MCF 10A (cell line): Measurements from ENCODE around the gene HEXB. TPM values are rescaled to one million over a fixed set of nuclear protein-coding genes. Genes with fewer than 3 reads are reported as not detected.

Experiments used
- BruUV-seq: library from RNA; stranded (reverse); fragments of 400-500 nt; replicated peaks from 2 replicates; lab custom pipeline; 2021; lab: Mats Ljungman, UMichigan
- CTCF ChIA-PET: fragments of 300-600 bp; sonication (Branson Sonifier 250); formaldehyde crosslinking; extraction: SDS; loops from one replicate; lab custom pipeline; 2021; ENCODE audit warnings: antibody characterized with exemption, inconsistent platforms; lab: Yijun Ruan, JAX
- POLR2A ChIA-PET: fragments of 300-600, 350-650 bp; sonication (Branson Sonifier 250); formaldehyde crosslinking; extraction: SDS; loops from one replicate; lab custom pipeline; 2020; ENCODE audit warnings: antibody characterized with exemption, inconsistent platforms; lab: Yijun Ruan, JAX
- DNase-seq: peaks from one replicate; pipeline ENCODE4 v3.0.0-alpha.2; 2018; ENCODE audit not compliant: unreplicated experiment
- H3K27ac Mint-ChIP-seq: one replicate; pipeline ENCODE4 v1.8.0; 2022; ENCODE audit warnings: mild to moderate bottlenecking, low read depth, mixed read lengths; ENCODE audit not compliant: unreplicated experiment
- H3K27me3 Mint-ChIP-seq: one replicate; pipeline ENCODE4 v1.8.0; 2022; ENCODE audit warnings: mixed read lengths; ENCODE audit not compliant: insufficient read depth, unreplicated experiment
- H3K36me3 Mint-ChIP-seq: one replicate; pipeline ENCODE4 v1.8.0; 2022; ENCODE audit warnings: mild to moderate bottlenecking, moderate library complexity, mixed read lengths; ENCODE audit not compliant: insufficient read depth, unreplicated experiment
- H3K4me1 Mint-ChIP-seq: one replicate; pipeline ENCODE4 v1.8.0; 2022; ENCODE audit warnings: mixed read lengths; ENCODE audit not compliant: insufficient read depth, unreplicated experiment
- H3K4me3 Mint-ChIP-seq: one replicate; pipeline ENCODE4 v1.8.0; 2022; ENCODE audit warnings: mild to moderate bottlenecking, moderate library complexity, mixed read lengths; ENCODE audit not compliant: unreplicated experiment
- H3K9me3 Mint-ChIP-seq: one replicate; pipeline ENCODE4 v1.8.0; 2022; ENCODE audit warnings: mixed read lengths; ENCODE audit not compliant: unreplicated experiment
- CTCF ChIP-seq: fragments of 200-600 bp; IDR thresholded peaks from one replicate; pipeline ENCODE4 v1.8.0; 2022; ENCODE audit warnings: antibody characterized with exemption, mild to moderate bottlenecking; ENCODE audit not compliant: unreplicated experiment
- intact Hi-C: fragments of 100-400 bp; cut with micrococcal nuclease; formaldehyde crosslinking; loops from 2 replicates; pipeline ENCODE4 v1.14.1; 2022
- total RNA-seq: library from RNA; stranded (reverse); gene quantifications from 2 replicates; pipeline ENCODE4 v1.2.3, GENCODE V29; 2022

The HEXB gene
- total RNA-seq, 1 experiment from 2014 or later: 82.8 TPM

DNA sequence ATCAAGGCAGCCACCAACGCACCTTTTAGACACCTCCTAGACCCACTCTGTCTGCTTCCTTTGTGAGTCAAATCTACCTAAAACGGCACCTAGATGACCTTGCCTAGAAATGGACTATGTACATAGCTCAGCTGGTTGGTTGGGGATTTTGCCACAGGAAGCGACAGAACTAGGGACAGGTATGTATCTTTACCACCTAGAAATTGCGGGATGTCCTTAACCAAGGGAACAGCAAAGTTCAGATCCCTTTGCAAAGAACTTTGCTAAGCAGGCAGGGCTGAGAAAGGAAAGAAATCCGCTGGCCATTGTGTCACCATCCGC, 42.5 kb upstream of the HEXB start:
- POLR2A ChIA-PET: interaction anchor here (0.7 to 5.2 kb wide), 13 partner anchors 9 to 829 kb away, joined by 3 to 55 read pairs (median 7); no protein-coding TSS in a partner anchor
- BruUV-seq: no TSS peak

GRCh38 chr5:74643111-74643562, 41.9 kb upstream of the HEXB start:
- no peaks in the 10 kb centered on the region for H3K36me3 Mint-ChIP-seq
- H3K4me1 Mint-ChIP-seq: peaks cover 47% of the 10 kb centered on the region
- POLR2A ChIA-PET: interaction anchor here (0.7 to 5.2 kb wide), 17 partner anchors 8 to 829 kb away, joined by 3 to 55 read pairs (median 6); no protein-coding TSS in a partner anchor
- no peaks in the 10 kb centered on the region for H3K9me3 Mint-ChIP-seq
- H3K27me3 Mint-ChIP-seq: no peaks in the 10 kb centered on the region
- no TSS peak for BruUV-seq
- intact Hi-C loops: loop anchor here (1.0 to 10.0 kb wide), 2 partner anchors 518 to 705 kb away; no protein-coding TSS in a partner anchor
- no peak overlapping the region for H3K4me3 Mint-ChIP-seq
- CTCF ChIA-PET: interaction anchor here (0.6 to 11.0 kb wide), 29 partner anchors 10 to 744 kb away, joined by 3 to 102 read pairs (median 4); no protein-coding TSS in a partner anchor
- no peak for TF ChIP-seq CTCF
- peak; percentile 92 for DNase-seq
- peak overlapping the region; percentile 40 for H3K27ac Mint-ChIP-seq

More for the DNA sequence above, 42.5 kb upstream of the HEXB start:
- no peak for TF ChIP-seq CTCF
- CTCF ChIA-PET: interaction anchor here (0.6 to 11.0 kb wide), 32 partner anchors 9 to 740 kb away, joined by 3 to 102 read pairs (median 4); no protein-coding TSS in a partner anchor
- intact Hi-C loops: loop anchor here (1.0 to 10.0 kb wide), 5 partner anchors 247 to 740 kb away; no protein-coding TSS in a partner anchor
- H3K4me1 Mint-ChIP-seq: peaks cover 52% of the 10 kb centered on the region
- H3K27me3 Mint-ChIP-seq: no peaks in the 10 kb centered on the region
- H3K27ac Mint-ChIP-seq: peak overlapping the region; percentile 90
- H3K36me3 Mint-ChIP-seq: peaks cover 5% of the 10 kb centered on the region
- H3K9me3 Mint-ChIP-seq: no peaks in the 10 kb centered on the region
- H3K4me3 Mint-ChIP-seq: peak overlapping the region; percentile 87
- DNase-seq: peak; percentile 10

DNA sequence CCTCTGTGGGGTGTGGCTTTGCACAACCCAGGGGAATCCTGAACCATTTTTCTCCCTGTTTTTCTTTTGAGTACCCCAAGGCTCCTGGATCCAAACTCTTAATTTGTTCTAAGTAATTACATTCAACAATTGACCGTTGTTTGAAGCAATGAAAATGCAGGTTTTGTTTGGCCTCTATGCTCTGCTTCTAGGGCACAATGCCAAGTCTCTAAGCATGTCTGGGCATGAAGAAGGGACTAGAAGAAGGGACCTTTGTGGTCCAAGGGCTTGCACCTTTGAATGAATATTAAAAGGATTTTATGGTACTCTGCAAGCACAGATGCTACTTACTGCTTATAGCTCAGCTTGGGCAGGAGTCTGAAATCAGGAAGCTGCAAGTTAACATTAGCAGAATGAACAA, 37.9 kb upstream of the HEXB start:
- no peaks in the 10 kb centered on the region for H3K36me3 Mint-ChIP-seq
- H3K9me3 Mint-ChIP-seq: no peaks in the 10 kb centered on the region
- peaks cover 30% of the 10 kb centered on the region for H3K4me1 Mint-ChIP-seq
- H3K27ac Mint-ChIP-seq: peak overlapping the region; percentile 84
- no peak for TF ChIP-seq CTCF
- intact Hi-C loops: loop anchor here (10.0 kb wide), 1 partner anchor 522 kb away; no protein-coding TSS in a partner anchor
- peak; percentile 72 for DNase-seq
- ChIA-PET CTCF (interaction anchor here (0.6 to 11.0 kb wide), 9 partner anchors 9 to 1054 kb away, joined by 3 to 102 read pairs (median 4); no protein-coding TSS in a partner anchor), POLR2A (interaction anchor here (0.6 to 1.2 kb wide), 6 partner anchors 14 to 754 kb away, joined by 3 to 4 read pairs (median 3); no protein-coding TSS in a partner anchor)
- H3K4me3 Mint-ChIP-seq: no peak overlapping the region
- BruUV-seq: no TSS peak
- no peaks in the 10 kb centered on the region for H3K27me3 Mint-ChIP-seq

DNA sequence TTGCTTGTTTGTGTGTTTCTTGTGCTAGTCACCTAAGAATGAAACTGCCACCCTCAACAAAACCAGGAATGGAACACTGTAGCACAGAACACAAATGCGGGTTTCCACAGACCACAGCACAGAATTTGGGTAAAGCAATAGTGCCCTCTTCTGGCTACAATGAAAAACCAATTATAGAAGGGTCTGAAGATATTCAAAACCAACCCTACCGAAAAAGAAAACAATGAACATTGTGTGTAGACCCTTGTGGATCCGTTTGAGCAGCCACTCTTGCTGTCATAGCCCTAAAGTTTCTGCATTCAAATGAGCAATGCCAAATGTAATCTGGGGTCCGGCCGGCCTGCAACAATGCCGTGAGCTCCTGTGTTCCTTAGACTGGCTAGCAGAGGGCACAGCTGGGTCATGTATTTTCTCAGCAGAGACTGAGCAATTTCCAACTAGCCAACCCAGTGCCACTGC, 36.2 kb upstream of the HEXB start:
- DNase-seq: peak; percentile 71
- peaks cover 16% of the 10 kb centered on the region for H3K4me1 Mint-ChIP-seq
- POLR2A ChIA-PET: interaction anchor here (0.8 kb wide), 1 partner anchor 852 kb away, joined by 3 read pairs; no protein-coding TSS in a partner anchor
- H3K27me3 Mint-ChIP-seq: no peaks in the 10 kb centered on the region
- TF ChIP-seq CTCF: peak; percentile 68
- intact Hi-C loops: loop anchor here (1.0 to 10.0 kb wide), 6 partner anchors 524 to 1130 kb away; no protein-coding TSS in a partner anchor
- H3K4me3 Mint-ChIP-seq: no peak overlapping the region
- no peaks in the 10 kb centered on the region for H3K9me3 Mint-ChIP-seq
- no peak overlapping the region for H3K27ac Mint-ChIP-seq
- no TSS peak for BruUV-seq
- no peaks in the 10 kb centered on the region for H3K36me3 Mint-ChIP-seq
- CTCF ChIA-PET: interaction anchor here (0.5 to 2.9 kb wide), 26 partner anchors 9 to 1058 kb away, joined by 3 to 24 read pairs (median 3); partner anchors contain the start of gene ENC1
